Myocyte (in vitro differentiated cells): ENCODE measurements around the gene EVC. TPM values are rescaled to one million over a fixed set of nuclear protein-coding genes. Genes with fewer than 3 reads are reported as not detected.
"Not testable (repeated sequence)": the region's sequence is repeated elsewhere in the genome, so short reads cannot be mapped to it uniquely, and the experiment has no call there.

ENCODE experiments used
- DNase-seq: peaks from one replicate; pipeline ENCODE4 v3.0.0-alpha.2; 2012; ENCODE audit warnings: low read depth
- total RNA-seq: library from RNA; depleted of rRNA; stranded (reverse); fragments of >200 nt; gene quantifications from 2 replicates; pipeline ENCODE4 v1.2.3, GENCODE V29; 2014

EVC gene
- total RNA-seq, 1 donor from 2014 or later, result 82.9 TPM

DNA sequence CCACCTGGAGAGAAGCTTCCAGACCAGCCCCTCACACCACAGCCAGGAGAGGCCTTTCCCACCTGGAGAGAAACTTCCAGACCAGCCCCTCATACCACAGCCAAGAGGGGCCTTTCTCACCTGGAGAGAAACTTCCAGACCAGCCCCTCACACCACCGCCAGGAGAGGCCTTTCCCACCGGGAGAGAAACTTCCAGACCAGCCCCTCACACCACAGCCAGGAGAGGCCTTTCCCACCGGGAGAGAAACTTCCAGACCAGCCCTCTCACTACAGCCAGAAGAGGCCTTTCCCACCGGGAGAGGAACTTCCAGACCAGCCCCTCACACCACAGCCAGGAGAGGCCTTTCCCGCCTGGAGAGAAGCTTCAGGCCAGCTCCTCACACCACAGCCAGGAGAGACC lies 101.1 kb downstream of the EVC start:
- not testable (repeated sequence) for DNase-seq

DNA sequence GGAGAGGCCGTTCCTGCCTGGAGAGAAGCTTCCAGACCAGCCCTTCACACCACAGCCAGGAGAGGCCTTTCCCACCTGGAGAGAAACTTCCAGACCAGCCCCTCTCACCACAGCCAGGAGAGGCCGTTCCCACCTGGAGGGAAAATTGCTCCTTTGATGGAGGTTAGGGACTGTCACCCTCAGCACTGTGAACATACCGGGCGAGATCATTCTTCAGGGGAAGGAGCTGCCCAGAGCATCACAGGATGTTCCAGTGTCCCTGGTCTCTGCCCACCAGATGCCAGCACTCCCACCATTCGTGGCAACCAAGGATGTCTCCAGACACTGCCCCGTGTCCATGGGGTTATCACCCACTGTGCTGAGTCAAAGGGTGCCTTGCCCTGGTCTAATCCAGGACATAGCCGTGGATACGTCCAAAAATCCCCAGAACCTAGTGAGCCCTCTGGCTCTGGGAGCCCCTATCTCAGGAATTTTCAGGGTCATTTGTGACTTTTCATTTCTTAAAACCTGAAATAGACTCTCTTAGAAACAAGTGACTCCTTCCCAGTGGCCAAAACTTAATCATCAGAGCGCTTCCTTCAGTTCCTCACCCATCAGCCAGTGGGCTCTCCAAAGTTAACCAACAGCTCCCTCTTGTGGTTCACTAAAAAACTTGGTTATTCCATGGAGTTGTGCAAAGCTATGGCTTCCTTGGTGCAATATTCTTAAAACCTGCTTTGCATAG lies 101.7 kb downstream of the EVC start:
- peak; percentile 86 for DNase-seq

- no peak for DNase-seq
These were observed 102.9 kb downstream of the EVC start for GRCh38 chr4:5813882-5814255.

GRCh38 chr4:5814421-5814820 lies 103.4 kb downstream of the EVC start:
- DNase-seq, result no peak

DNA sequence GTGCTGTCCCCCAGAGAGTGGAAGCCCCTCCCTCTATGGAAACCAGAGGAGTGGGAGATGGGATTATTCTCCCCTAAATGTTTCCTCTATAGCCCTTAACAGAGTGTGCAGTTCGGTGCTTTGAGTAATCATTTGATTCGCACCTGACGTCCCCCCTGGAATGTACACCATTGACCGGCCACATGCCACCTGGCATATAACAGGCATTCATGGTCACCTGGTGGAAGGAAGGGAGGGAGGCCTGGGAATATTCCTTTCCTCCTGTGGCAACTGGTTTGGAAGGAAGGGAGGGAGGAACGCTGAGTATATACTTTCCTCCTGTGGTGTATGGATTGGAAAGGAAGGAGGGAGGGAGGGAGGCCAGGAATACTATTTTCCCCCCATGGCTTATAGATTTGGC lies 104.6 kb downstream of the EVC start:
- no peak for DNase-seq

- no peak for DNase-seq
These were observed 105.1 kb downstream of the EVC start for GRCh38 chr4:5816101-5816500.

DNA sequence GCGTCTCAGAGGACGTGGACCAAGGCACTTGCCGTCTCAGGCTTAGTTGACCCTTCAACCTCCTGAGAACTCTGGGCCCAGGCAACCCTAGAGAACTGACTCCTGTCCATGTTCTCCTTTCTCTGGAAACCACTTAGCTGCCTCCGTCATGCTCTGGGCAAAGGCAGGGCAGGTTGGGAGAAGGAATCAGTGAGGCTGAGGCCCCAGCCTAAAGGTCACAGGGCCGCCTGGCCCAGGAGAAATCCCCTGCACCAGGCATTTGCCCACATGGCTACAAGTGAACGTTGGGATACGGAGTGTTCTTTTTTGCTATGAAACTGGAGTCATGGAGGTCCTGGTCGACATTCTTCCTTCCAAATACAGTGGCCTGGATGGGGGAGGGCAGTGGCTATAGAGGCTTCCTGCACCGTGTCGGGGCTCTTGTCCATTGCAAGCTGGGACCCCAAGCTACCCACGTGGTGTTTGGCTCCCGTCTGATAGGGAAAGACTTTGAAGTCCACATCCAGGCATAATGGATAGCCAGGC lies 105.9 kb downstream of the EVC start:
- DNase-seq, result no peak

DNA sequence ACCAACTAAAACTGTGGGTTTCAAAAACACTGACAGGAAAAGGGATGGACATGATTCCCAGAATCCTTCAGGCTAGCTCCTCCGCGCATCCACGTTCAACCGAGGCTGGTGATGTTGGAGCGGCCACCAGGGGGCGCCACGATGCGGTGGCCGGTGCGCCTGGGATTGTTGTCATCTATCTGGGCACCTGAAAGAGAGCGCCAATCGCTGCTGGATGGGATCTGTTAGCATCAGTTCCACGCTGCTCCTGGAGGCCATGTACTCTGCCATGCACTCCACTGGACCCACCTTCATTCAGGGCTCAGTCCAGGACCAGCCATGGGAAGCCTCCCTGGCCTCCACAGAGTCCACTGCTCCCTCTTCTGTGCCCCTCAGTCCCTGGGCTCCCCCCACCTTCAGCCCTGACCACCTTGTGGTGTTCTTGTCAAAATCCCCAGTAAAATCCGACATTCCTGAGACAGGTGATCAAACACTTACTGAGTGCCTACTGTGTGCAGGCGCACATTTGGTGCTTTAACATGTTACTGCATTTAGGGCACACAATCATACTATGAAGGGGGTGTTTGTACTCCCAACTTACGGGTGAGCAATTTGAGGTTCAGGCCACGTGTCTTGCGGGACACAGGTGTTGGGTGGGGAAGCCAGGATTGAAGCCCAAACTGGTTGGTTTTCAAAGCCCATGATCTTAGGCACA lies 110.8 kb downstream of the EVC start:
- no peak for DNase-seq

GRCh38 chr4:5822619-5823018 lies 111.6 kb downstream of the EVC start:
- DNase-seq, result no peak

DNA sequence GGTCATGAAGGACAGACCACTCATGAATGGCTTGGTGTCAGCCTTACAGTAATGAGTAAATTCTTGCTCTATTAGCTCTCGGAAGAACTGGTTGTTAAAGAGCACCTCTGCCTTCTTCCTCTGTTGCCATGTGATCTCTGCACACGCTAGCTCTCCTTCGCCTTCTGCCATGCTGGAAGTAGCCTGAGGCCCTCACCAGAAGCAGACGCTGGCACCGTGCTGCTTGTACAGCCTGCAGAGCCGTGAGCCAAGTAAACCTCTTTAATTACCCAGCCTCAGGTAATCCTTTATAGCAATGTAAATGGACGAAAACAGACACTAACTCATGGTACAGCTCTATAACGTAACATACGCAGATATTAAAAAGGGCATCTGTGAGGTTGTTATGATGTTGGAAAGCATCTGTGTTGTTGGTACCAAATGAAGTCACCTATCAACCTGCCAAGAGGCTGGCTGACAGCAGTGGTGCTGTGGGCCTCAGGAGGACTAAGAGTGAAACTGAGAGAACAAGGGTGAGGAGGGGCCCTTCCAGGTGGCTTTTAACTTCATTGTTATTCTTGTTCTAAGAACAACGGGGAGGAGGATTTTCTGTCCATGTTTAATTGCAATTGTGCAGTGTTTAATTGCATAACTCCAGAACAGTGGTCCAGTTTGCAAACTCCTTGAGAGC lies 112.7 kb downstream of the EVC start:
- DNase-seq, result no peak

- DNase-seq, result no peak
These were observed 113.2 kb downstream of the EVC start for GRCh38 chr4:5824227-5824626.

- peak; percentile 73 for DNase-seq
These were observed 113.6 kb downstream of the EVC start for GRCh38 chr4:5824635-5825034.

- DNase-seq, result no peak
These were observed 114.5 kb downstream of the EVC start for GRCh38 chr4:5825321-5826041.

GRCh38 chr4:5826437-5827107 lies 115.6 kb downstream of the EVC start:
- no peak for DNase-seq

DNA sequence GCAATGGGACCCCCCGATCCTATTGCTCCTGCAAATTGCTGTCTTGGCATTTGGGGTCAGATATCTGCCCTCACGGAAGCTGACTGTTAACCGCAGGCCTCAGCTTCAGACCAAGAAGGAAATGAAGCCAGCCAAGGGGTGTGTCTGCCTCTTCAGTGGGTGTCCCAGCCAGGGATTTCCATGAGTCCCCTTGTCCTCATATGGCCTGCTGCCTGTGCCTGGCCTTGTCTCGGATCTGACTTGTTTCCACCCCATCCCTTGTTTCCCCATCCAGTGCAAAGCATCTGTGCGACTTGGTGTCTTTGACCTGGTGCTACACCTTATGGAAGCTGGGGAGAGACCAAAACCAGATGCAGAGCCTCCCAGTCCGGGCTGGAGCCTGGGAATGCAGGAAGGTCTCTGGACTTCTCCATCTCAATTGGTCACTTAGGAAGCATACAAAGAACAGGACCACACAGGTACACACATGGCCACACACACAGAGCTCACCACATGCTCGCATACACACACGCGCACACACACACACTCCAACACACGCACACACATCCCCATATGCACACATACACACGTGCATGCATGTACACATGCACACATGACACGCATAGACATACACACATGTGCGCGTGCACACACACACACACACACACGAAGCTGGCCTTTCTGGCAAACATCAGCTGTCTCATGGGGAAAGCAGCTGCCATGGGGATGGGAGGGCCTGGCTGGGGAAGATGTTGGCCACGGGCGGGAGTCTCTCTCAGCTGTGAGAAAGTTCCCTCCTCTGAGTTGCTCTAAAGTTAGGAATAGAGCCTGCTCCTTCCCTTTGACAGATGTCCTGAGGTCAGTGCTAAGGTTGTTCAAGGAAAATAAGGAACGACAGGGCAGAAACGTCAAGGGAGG lies 116.4 kb downstream of the EVC start:
- peak; percentile 89 for DNase-seq

GRCh38 chr4:5828005-5828391 lies 117.0 kb downstream of the EVC start:
- no peak for DNase-seq

- DNase-seq, result no peak
These were observed 125.9 kb downstream of the EVC start for GRCh38 chr4:5836943-5837342.

DNA sequence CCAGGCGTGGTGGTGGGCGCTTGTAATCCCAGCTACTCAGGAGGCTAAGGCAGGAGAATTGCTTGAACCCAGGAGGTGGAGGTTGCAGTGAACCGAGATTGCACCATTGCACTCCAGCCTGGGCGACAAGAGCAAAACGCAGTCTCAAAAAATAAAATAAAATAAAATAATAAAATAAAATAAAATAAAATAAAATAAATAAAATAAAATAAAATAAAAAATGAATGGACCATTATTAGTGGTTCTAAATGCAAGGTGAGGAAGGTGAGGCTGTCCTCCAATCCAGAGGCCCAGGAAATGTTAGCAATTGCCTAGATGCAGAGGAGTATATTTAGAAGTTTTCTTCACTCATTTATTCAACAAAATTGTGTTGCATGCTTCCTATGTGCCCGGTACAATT lies 126.5 kb downstream of the EVC start:
- not testable (repeated sequence) for DNase-seq

GRCh38 chr4:5839332-5839731 lies 128.3 kb downstream of the EVC start:
- no peak for DNase-seq
